GM21619 (cell line): ENCODE data around the gene RNF38.
"Not testable (repeated sequence)": the region's sequence is repeated elsewhere in the genome, so short reads cannot be mapped to it uniquely, and the experiment has no call there.

Experiments used
- ATAC-seq: cut with Tn5 transposase; IDR thresholded peaks from one replicate; pipeline ENCODE4 v1.9.1; 2021; ENCODE audit not compliant: unreplicated experiment

The RNF38 gene

DNA sequence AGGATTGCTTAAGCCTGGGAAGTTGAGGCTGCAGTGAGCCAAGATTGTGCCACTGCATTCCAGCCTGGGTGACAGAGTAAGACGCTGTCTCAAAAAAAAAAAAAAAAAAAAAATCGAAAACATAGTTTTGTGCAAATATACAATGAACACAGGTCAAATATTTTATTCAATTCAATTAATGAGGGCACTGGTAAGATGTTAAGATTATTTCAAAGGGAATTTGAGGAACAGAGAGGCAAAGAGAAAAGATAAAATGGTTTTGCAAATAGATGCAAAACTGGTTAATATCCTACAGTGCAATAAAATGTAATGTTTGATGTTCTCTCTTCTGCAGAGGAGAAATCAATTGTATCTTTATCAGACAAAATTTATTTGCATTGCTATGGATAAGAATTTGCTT, 102.3 kb downstream of the RNF38 start:
- ATAC-seq: no peak

- ATAC-seq: not testable (repeated sequence)
These were observed 105.1 kb downstream of the RNF38 start for GRCh38 chr9:36294996-36295395.

DNA sequence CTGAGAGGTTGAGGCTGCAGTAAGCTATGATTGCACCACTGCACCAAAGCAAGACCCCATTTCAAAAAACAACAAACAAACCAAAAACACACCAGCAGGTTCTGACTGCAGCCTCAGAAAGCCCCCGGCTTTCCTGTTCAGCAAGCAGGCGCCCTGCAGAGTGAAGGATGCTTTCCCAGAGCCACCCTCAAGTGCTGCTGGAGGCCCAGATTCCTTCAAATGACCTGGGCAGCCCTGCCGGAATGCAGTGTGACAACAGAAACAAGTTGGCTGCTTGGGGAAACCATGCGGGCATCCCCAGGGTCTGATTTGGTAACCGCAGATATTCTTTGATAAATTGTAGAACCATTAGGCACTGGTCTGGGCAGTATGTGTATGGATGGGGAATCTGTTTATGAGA, 106.2 kb downstream of the RNF38 start:
- no peak for ATAC-seq

- ATAC-seq: no peak
These were observed 106.9 kb downstream of the RNF38 start for GRCh38 chr9:36293171-36293570.

DNA sequence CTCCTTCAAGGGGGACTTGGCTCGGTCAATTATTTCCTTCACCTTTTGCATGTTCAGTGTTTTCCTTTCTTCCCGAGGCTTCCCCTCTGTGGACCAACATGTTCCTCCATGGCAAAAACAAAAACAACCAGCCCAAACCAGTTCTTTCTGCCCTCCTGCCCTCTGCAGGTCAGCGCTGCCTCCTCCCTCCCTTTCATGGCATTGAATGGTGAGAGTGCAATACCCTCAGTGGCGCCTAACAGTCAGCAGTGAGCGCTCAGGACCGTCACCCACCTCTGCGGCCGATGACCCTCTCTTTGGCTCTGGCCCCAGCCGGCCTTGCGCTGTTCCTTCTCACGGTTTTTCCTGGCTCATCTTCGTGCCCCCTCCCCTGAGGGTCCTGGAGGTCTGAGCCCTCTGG, 107.4 kb downstream of the RNF38 start:
- ATAC-seq: no peak

DNA sequence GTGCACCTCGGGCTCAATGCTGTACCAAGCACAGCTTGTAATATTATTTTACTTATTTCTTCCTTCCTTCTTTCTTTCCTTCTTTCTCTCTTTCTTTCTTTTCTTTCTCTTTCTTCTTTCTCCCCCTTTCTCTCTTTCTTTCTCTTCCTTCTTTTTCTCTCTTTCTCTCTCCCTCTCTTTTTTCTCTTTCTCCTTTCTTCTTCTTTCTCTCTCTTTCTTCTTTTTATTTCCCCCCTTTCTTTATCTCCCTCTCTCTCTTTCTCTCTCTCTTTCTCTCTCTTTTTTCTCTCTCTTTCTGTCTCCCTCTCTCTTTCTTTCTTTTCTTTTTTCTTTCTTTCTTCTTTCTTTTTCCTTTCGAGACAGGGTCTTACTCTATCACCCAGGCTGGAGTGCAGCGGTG, 109.1 kb downstream of the RNF38 start:
- no peak for ATAC-seq

DNA sequence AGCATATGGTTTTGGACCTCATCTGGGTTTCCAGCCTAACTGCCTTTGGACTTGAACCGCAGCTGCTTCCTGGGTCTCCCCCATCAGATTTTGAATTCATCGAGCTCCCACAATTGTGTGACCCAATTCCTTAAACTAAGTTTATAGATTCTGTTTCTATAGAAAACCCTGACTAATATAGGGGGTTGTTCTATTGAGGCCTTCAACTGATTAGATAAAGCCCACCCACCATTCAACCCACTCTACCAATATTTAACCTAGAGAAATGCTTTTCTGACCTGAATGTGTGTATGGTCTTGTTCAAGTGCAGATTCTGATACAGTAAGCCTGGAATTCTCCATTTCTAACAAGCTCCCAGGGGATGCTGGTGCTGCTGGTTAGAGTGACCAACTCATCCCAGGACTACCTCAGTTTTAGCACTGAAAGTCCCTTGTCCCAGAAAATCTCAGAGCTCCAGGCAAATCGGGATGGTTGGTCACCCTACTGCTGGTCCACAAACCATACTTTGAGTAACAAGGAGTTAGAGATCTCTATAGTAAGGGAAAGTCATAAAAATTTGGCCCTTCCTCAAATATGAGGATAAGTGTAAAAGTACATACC, 110.1 kb downstream of the RNF38 start:
- no peak for ATAC-seq

DNA sequence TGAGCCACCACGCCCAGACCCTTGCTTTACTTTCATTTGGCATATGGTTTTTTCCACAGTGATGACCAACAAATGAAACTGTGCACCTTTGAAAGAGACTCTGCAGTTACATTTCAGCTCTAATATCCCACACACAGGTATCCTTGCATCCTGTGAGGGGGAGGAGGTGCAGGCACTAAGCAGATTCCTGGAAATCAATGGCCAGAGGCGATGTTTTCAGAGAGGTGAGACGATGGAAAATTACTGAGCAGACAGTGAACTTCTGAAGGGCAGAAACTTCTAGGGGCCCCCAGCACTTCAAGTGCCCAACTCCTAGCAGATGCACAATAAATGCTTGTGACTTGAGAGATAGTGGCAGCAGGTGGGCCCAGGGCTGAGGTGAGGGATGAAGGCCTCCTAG, 112.0 kb downstream of the RNF38 start:
- ATAC-seq: no peak
